IPS-11a (cell line): Measurements from ENCODE around the gene SETBP1.

Experiments
- H3K4me3 ChIP-seq: one replicate; pipeline ENCODE4 v1.5.1; 2013; ENCODE audit warnings: low read depth, low read length, control low read depth

The SETBP1 gene

GRCh38 chr18:44921974-44922373 is 241.3 kb downstream of the SETBP1 start:
- H3K4me3 ChIP-seq, result no peak overlapping the region

GRCh38 chr18:44922968-44923367 is 242.3 kb downstream of the SETBP1 start:
- no peak overlapping the region for H3K4me3 ChIP-seq

GRCh38 chr18:44924785-44925499 is 244.3 kb downstream of the SETBP1 start:
- no peak overlapping the region for H3K4me3 ChIP-seq

DNA sequence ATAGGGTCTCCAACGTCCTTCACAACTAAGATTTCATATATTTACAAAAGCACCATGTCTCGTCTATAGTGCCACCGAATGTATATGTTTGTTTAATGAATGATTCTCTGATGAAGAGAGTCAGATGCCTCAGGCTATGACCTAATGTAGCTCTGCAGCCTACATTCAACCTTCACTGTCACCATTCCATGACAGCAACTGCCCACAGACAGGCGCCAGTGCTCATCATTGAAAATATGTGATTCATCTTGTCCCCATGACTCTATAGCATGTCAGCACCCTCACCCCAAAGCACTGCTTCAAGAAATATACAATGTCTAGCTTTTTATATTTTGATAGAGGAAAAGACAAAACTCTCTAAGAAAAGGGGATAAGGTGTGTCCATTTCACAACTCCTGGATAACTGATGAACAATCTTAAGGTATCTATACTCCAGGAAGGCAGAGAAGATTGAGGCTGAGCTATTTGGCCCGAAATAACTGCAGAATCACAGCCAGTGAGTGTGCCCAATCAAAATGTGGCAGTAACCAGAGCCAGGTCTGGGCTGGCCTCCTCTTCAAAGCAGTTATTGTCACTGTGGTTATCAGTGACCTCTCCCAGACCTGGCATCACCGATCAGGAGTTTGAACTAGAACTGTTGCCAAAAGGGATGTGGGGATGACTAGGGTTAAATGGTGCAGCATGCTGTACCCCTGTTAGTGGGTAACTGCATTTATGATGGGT is 246.6 kb downstream of the SETBP1 start:
- H3K4me3 ChIP-seq, result no peak overlapping the region

- H3K4me3 ChIP-seq, result no peak overlapping the region
Observed at GRCh38 chr18:44934901-44935300, 254.2 kb downstream of the SETBP1 start.

DNA sequence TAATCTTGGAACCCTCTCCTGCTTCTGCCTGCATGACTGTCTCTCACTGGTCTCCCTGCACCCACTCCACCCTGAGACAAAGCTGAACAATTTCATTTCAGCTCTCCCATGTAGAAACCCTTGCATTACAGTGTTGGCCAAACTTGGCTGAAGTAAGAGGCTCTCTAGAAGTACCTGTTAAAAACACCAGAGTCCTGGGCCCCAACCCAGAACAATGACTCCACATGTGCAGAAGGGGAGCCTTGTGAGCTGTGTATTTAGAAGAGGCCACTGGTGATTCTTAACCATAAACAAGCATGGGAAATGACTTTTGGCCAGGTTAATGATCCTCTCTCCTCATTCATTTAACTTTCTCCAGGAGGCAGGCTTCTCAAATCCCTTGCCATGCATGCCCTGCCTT is 254.8 kb downstream of the SETBP1 start:
- no peak overlapping the region for H3K4me3 ChIP-seq

DNA sequence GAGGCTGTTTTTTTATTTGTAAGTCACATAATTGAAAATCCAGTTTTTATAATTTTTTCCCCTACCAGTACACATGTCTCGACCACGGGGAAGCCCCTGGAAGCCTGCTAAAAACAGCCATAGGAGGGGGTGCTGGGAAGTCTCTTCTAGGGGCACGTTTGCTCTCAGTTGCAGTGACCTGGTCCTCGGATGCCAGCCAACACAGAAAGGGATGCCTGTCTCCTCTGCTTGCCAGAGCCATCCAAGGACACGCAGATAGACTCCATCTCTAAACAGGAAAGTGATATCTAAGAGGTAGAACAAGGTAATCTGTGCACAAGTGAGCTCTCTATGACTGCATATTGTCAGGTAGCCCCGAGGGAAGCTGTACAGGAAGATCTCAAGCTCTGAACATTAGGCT is 255.8 kb downstream of the SETBP1 start:
- no peak overlapping the region for H3K4me3 ChIP-seq

- H3K4me3 ChIP-seq, result no peak overlapping the region
Observed at GRCh38 chr18:44937960-44938719, 257.5 kb downstream of the SETBP1 start.

- H3K4me3 ChIP-seq, result no peak overlapping the region
Observed at GRCh38 chr18:44938720-44939665, 258.3 kb downstream of the SETBP1 start.

- H3K4me3 ChIP-seq, result no peak overlapping the region
Observed at GRCh38 chr18:44941516-44941915, 260.8 kb downstream of the SETBP1 start.

GRCh38 chr18:44942073-44942472 is 261.4 kb downstream of the SETBP1 start:
- no peak overlapping the region for H3K4me3 ChIP-seq

DNA sequence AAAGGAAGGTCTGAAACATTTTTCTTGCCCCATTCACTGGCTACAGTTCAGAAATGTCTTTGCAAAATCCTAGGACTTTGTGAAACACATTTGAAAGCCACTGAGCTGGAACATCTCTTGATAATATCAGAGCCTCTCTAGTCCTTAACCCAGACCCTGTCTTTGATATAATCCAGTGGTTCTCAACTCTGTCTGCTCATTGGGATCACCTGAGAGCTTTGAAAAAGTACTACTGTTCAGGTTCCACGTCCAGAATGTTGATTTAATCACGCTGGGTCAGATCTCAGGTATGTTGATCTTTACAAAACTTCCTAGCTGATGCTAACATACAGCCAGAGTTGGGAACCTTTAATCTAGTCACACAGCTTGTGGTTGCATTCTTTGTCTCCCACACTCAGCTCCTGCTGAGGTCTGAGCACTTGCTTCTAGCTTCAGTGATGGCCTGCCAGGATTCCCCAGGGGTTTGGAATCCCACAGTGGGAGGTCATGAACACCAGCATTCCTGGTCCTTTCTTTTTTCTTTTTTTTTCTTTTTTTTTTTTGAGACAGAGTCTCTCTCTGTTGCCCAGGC is 262.7 kb downstream of the SETBP1 start:
- H3K4me3 ChIP-seq, result no peak overlapping the region

- no peak overlapping the region for H3K4me3 ChIP-seq
Observed at GRCh38 chr18:44944461-44944860, 263.8 kb downstream of the SETBP1 start.

- no peak overlapping the region for H3K4me3 ChIP-seq
Observed at GRCh38 chr18:44945888-44946401, 265.3 kb downstream of the SETBP1 start.

GRCh38 chr18:44946529-44947113 is 265.9 kb downstream of the SETBP1 start:
- no peak overlapping the region for H3K4me3 ChIP-seq

- no peak overlapping the region for H3K4me3 ChIP-seq
Observed at GRCh38 chr18:44949967-44950366, 269.3 kb downstream of the SETBP1 start.

DNA sequence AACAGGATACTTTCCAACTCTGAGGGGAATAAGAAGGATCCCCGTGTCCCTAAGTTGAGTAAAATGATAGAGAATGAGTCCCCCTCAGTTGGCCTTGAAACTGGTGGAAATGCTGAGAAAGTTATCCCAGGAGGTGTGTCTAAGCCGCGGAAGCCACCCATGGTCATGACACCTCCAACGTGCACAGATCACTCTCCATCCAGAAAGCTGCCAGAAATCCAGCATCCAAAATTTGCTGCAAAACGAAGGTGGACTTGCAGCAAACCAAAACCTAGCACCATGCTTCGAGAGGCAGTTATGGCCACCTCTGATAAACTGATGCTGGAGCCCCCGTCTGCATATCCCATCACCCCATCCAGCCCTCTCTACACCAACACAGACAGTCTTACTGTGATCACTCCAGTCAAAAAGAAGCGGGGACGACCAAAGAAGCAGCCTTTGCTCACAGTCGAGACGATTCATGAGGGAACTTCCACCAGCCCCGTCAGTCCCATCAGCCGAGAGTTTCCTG is 270.1 kb downstream of the SETBP1 start:
- H3K4me3 ChIP-seq, result no peak overlapping the region

- H3K4me3 ChIP-seq, result no peak overlapping the region
Observed at GRCh38 chr18:44951748-44952147, 271.1 kb downstream of the SETBP1 start.

GRCh38 chr18:44954257-44954656 is 273.6 kb downstream of the SETBP1 start:
- no peak overlapping the region for H3K4me3 ChIP-seq

DNA sequence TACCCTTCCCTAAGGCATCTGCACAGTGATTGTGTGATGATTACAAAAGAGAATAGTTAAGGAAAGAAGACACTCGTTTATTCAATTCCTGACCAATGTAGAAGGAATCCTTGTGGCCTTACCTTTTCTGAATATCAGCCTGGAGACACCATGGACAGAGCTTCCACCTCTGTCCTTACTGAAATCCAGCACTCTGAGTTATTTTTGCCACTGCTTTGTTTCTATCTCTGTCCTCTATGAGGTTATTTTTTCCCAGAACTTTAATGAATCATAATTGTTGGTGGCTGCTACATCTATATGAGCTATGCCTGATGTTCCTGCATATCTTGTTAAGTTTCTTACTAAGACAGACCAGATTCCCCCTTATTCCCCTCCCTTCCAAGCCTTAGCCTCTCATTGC is 275.1 kb downstream of the SETBP1 start:
- no peak overlapping the region for H3K4me3 ChIP-seq
